HFFc6 (cell line): ENCODE results near the gene CYTH3. TPM values are rescaled to one million over a fixed set of nuclear protein-coding genes. Genes with fewer than 3 reads are reported as not detected.

ENCODE experiments used
- DNase-seq: peaks from one replicate; pipeline ENCODE4 v3.0.0-alpha.2; 2018
- H3K27ac Mint-ChIP-seq: 2 replicates; pipeline ENCODE4 v1.8.0; 2020; ENCODE audit warnings: mild to moderate bottlenecking, mixed read lengths
- H3K27me3 Mint-ChIP-seq: 2 replicates; pipeline ENCODE4 v1.8.0; 2021; ENCODE audit warnings: mild to moderate bottlenecking, moderate library complexity, mixed read lengths; ENCODE audit not compliant: insufficient read depth
- H3K36me3 Mint-ChIP-seq: 2 replicates; pipeline ENCODE4 v1.8.0; 2021; ENCODE audit warnings: low read depth, mixed read lengths
- H3K4me1 Mint-ChIP-seq: 2 replicates; pipeline ENCODE4 v1.8.0; 2020; ENCODE audit warnings: low read depth, mixed read lengths
- H3K4me3 Mint-ChIP-seq: 2 replicates; pipeline ENCODE4 v1.8.0; 2020; ENCODE audit warnings: mild to moderate bottlenecking, moderate library complexity, mixed read lengths
- H3K9me3 Mint-ChIP-seq: 2 replicates; pipeline ENCODE4 v1.8.0; 2020; ENCODE audit warnings: mild to moderate bottlenecking, mixed read lengths
- CTCF ChIP-seq: fragments of 200-600 bp; sonication (generic); IDR thresholded peaks from 2 replicates; pipeline ENCODE4 v1.5.0; 2021; ENCODE audit warnings: antibody characterized with exemption, mild to moderate bottlenecking
- total RNA-seq, 6 experiments: library from RNA; stranded (reverse); fragmentation: NEBNext Ultra II Directional; extraction: Animal tissue kit (Norgen Biotek cat#: 25700); gene quantifications; 2 replicates in 1 of 6; 3 replicates in 5 of 6; pipeline ENCODE4 v1.2.3, GENCODE V29; 2021

Gene CYTH3
- total RNA-seq, 6 experiments from 2014 or later = 38.6 to 53.6 (median 47.9) TPM

GRCh38 chr7:6242561-6242960, 29.9 kb downstream of the CYTH3 start:
- Mint-ChIP-seq H3K4me3 (no peak overlapping the region), H3K27ac (peak overlapping the region; percentile 55), H3K27me3 (no peaks in the 10 kb centered on the region), H3K4me1 (peaks cover 76% of the 10 kb centered on the region), H3K36me3 (peaks cover 29% of the 10 kb centered on the region), H3K9me3 (no peaks in the 10 kb centered on the region)
- no peak for DNase-seq
- no peak for TF ChIP-seq CTCF

- Mint-ChIP-seq H3K4me1 (peaks cover 66% of the 10 kb centered on the region), H3K4me3 (no peak overlapping the region), H3K27me3 (no peaks in the 10 kb centered on the region), H3K27ac (no peak overlapping the region), H3K36me3 (peaks cover 34% of the 10 kb centered on the region), H3K9me3 (no peaks in the 10 kb centered on the region)
- no peak for DNase-seq
- TF ChIP-seq CTCF = no peak
These were observed 30.8 kb downstream of the CYTH3 start for GRCh38 chr7:6241607-6241973.

GRCh38 chr7:6238309-6238925, 34.0 kb downstream of the CYTH3 start:
- Mint-ChIP-seq H3K27ac (no peak overlapping the region), H3K4me1 (peaks cover 74% of the 10 kb centered on the region), H3K9me3 (no peaks in the 10 kb centered on the region), H3K36me3 (peaks cover 21% of the 10 kb centered on the region), H3K4me3 (no peak overlapping the region), H3K27me3 (no peaks in the 10 kb centered on the region)
- no peak for DNase-seq
- no peak for TF ChIP-seq CTCF

- no peak for TF ChIP-seq CTCF
- no peak for DNase-seq
- Mint-ChIP-seq H3K4me3 (no peak overlapping the region), H3K4me1 (peaks cover 72% of the 10 kb centered on the region), H3K9me3 (no peaks in the 10 kb centered on the region), H3K27me3 (no peaks in the 10 kb centered on the region), H3K36me3 (peaks cover 26% of the 10 kb centered on the region), H3K27ac (no peak overlapping the region)
These were observed 34.7 kb downstream of the CYTH3 start for GRCh38 chr7:6237730-6238129.

GRCh38 chr7:6237011-6237410, 35.4 kb downstream of the CYTH3 start:
- H3K4me3 Mint-ChIP-seq = no peak overlapping the region
- no peaks in the 10 kb centered on the region for H3K9me3 Mint-ChIP-seq
- no peaks in the 10 kb centered on the region for H3K27me3 Mint-ChIP-seq
- peaks cover 27% of the 10 kb centered on the region for H3K36me3 Mint-ChIP-seq
- no peak for DNase-seq
- TF ChIP-seq CTCF = no peak
- H3K27ac Mint-ChIP-seq = no peak overlapping the region
- peaks cover 70% of the 10 kb centered on the region for H3K4me1 Mint-ChIP-seq
